ENCODE measurements around the gene PGM1. TPM values are rescaled to one million over a fixed set of nuclear protein-coding genes. Genes with fewer than 3 reads are reported as not detected.

The PGM1 gene
- total and polyA plus RNA-seq, 10 of the 15 experiments (the other 5 are each of a cell fraction or from before 2014, with no cell fraction given), result 22.5 to 72.6 (median 50.8) TPM

- Histone ChIP-seq H3K4me3 (no peak overlapping the region), H3K27ac (ENCODE audit: control insufficient read depth, insufficient read depth) (no peak overlapping the region), H3K4me2 (ENCODE audit: control insufficient read depth, insufficient read depth) (no peak overlapping the region), H3K79me2 (ENCODE audit: control insufficient read depth, insufficient read depth, low read length) (no peaks in the 10 kb centered on the region), H3K9ac (ENCODE audit: control insufficient read depth, insufficient read depth, low read length) (no peak overlapping the region), H3K4me1 (ENCODE audit: control insufficient read depth, insufficient read depth, low read length) (no peaks in the 10 kb centered on the region), H3K9me3 (replicated peaks; ENCODE audit: control insufficient read depth, insufficient read depth, low read length) (no peaks in the 10 kb centered on the region), H3K36me3 (ENCODE audit: control insufficient read depth in 2 of 2, insufficient read depth in 2 of 2, low read length in 1 of 2) (peaks cover 9 to 20% of the 10 kb centered on the region in 2 experiments), H3K27me3 (replicated peaks in 1 of 2; ENCODE audit: control insufficient read depth in 2 of 2, insufficient read depth in 2 of 2, low read length in 1 of 2) (no peaks in the 10 kb centered on the region), H4K20me1 (ENCODE audit: control insufficient read depth, insufficient read depth) (no peaks in the 10 kb centered on the region), H2AFZ (ENCODE audit: control insufficient read depth, low read depth, low read length) (no peak overlapping the region)
- CTCF ChIA-PET, result interaction anchor here (1.2 to 1.8 kb wide), 3 partner anchors 10 to 502 kb away, joined by 3 to 5 read pairs (median 4); no protein-coding TSS in a partner anchor
- RAD21 ChIA-PET (ENCODE audit: unreplicated experiment), result no interaction called here
- 100% methylated on average over 1 of the region's 1 CpG for WGBS (ENCODE audit: insufficient coverage, insufficient replicate concordance, low lambda C conversion rate, missing lambda C conversion rate)
- POLR2A ChIA-PET, result interaction anchor here (1.6 kb wide), 1 partner anchor 13 kb away, joined by 5 read pairs; no protein-coding TSS in a partner anchor
- no TSS peak for BruUV-seq (replicated peaks)
- FAIRE-seq, result no peak
- ATAC-seq, result no peak
- no peak for DNase-seq (ENCODE audit: low read depth, low spot score)
- no peak for TF ChIP-seq ZSCAN29 (IDR thresholded peaks at IDR 0.05)
- no peak for TF ChIP-seq RUNX3 (IDR thresholded peaks at IDR 0.05; ENCODE audit: low read length)
- TF ChIP-seq SMC3 (IDR thresholded peaks at IDR 0.05; ENCODE audit: borderline replicate concordance, low read length), result no peak
- TF ChIP-seq HDGF (IDR thresholded peaks at IDR 0.05), result no peak
- TF ChIP-seq EGR1 (IDR thresholded peaks at IDR 0.05; ENCODE audit: borderline replicate concordance in 1 of 2, low read depth in 2 of 2, low read length in 2 of 2), result no peak
- no peak for TF ChIP-seq SPI1 (IDR thresholded peaks at IDR 0.05; ENCODE audit: borderline replicate concordance, insufficient read depth, low read depth, low read length)
- TF ChIP-seq, protein P1, sequence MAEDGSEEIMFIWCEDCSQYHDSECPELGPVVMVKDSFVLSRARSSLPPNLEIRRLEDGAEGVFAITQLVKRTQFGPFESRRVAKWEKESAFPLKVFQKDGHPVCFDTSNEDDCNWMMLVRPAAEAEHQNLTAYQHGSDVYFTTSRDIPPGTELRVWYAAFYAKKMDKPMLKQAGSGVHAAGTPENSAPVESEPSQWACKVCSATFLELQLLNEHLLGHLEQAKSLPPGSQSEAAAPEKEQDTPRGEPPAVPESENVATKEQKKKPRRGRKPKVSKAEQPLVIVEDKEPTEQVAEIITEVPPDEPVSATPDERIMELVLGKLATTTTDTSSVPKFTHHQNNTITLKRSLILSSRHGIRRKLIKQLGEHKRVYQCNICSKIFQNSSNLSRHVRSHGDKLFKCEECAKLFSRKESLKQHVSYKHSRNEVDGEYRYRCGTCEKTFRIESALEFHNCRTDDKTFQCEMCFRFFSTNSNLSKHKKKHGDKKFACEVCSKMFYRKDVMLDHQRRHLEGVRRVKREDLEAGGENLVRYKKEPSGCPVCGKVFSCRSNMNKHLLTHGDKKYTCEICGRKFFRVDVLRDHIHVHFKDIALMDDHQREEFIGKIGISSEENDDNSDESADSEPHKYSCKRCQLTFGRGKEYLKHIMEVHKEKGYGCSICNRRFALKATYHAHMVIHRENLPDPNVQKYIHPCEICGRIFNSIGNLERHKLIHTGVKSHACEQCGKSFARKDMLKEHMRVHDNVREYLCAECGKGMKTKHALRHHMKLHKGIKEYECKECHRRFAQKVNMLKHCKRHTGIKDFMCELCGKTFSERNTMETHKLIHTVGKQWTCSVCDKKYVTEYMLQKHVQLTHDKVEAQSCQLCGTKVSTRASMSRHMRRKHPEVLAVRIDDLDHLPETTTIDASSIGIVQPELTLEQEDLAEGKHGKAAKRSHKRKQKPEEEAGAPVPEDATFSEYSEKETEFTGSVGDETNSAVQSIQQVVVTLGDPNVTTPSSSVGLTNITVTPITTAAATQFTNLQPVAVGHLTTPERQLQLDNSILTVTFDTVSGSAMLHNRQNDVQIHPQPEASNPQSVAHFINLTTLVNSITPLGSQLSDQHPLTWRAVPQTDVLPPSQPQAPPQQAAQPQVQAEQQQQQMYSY (CRISPR knock-in tag; IDR thresholded peaks at IDR 0.05), result no peak
- TF ChIP-seq LARP7 (IDR thresholded peaks at IDR 0.05), result no peak
- TF ChIP-seq POLR2A (IDR thresholded peaks at IDR 0.05; ENCODE audit: low read depth, low read length), result no peak
- TF ChIP-seq RFX5 (IDR thresholded peaks at IDR 0.05; ENCODE audit: low read depth, low read length), result no peak
- TF ChIP-seq MYB (IDR thresholded peaks at IDR 0.05; ENCODE audit: borderline replicate concordance, low read depth, low read length), result no peak
- no peak for TF ChIP-seq REST (IDR thresholded peaks at IDR 0.05; ENCODE audit: low read depth, low read length)
- no peak for TF ChIP-seq NFYB (IDR thresholded peaks at IDR 0.05; ENCODE audit: insufficient read depth, low read depth, low read length)
- TF ChIP-seq NR2C1 (IDR thresholded peaks at IDR 0.05), result no peak
- SMC1A ChIA-PET (ENCODE audit: uncharacterized antibody, unreplicated experiment), result interaction anchor here (0.8 to 1.2 kb wide), 5 partner anchors 13 to 65 kb away, joined by 3 to 5 read pairs (median 3); no protein-coding TSS in a partner anchor
- intact Hi-C loops (cut with micrococcal nuclease; ENCODE audit: unreplicated experiment) (no loop called here), in situ Hi-C loops (cut with MboI) (no loop called here)
Observed at GRCh38 chr1:63635681-63636080, 42.5 kb downstream of the PGM1 start.

All from GM12878 (cell line).